Prostate gland (tissue), 2 donors: ENCODE results near the gene AGBL4.

ENCODE experiments used
- POLR2A ChIP-seq: fragments of 450-650 bp; IDR thresholded peaks from one replicate; pipeline ENCODE4 v1.6.1; 2016; ENCODE audit warnings: antibody characterized with exemption, mild to moderate bottlenecking
- POLR2AphosphoS5 ChIP-seq: sonication (generic); formaldehyde crosslinking; IDR thresholded peaks from one replicate; pipeline ENCODE4 v1.6.1; 2017; ENCODE audit warnings: antibody characterized with exemption
- TF ChIP-seq, protein P1 (sequence below), 4 experiments: fragments of 200-600 bp in 2 of 4; fragments of 450-650 bp in 2 of 4; sonication (generic) in 2 of 4; IDR thresholded peaks; 1 replicate in 3 of 4; 2 replicates in 1 of 4; pipeline ENCODE4 v1.5.1; 2016 to 2019; ENCODE audit warnings: antibody characterized with exemption in 4 of 4, mild to moderate bottlenecking in 2 of 4, moderate library complexity in 2 of 4

DNA sequence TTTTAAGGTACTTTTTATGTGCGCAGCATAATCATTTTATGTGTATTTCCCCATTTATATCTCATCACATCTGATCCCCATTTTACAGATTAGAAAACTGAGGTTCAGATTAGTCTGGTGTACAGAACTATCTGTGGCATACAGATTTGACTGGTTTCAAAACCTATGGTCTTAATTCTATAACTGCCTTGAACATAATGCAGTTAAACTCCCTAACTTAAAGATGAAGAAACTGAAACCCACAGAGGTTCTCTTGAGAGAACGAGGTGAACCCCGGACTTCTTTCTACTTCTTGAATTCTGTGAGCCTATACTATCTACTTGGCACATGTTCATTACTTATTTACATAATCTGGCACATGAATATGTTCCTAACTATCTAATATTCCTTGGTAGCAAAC is 479.1 kb downstream of the AGBL4 start:
- TF ChIP-seq, protein P1, sequence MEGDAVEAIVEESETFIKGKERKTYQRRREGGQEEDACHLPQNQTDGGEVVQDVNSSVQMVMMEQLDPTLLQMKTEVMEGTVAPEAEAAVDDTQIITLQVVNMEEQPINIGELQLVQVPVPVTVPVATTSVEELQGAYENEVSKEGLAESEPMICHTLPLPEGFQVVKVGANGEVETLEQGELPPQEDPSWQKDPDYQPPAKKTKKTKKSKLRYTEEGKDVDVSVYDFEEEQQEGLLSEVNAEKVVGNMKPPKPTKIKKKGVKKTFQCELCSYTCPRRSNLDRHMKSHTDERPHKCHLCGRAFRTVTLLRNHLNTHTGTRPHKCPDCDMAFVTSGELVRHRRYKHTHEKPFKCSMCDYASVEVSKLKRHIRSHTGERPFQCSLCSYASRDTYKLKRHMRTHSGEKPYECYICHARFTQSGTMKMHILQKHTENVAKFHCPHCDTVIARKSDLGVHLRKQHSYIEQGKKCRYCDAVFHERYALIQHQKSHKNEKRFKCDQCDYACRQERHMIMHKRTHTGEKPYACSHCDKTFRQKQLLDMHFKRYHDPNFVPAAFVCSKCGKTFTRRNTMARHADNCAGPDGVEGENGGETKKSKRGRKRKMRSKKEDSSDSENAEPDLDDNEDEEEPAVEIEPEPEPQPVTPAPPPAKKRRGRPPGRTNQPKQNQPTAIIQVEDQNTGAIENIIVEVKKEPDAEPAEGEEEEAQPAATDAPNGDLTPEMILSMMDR (IDR thresholded peaks at IDR 0.05), result no peak
- TF ChIP-seq POLR2A (no peak), POLR2AphosphoS5 (no peak)
